Neural progenitor cell (in vitro differentiated cells): ENCODE data around the gene PLA2G4A.

Source experiments
- CTCF ChIP-seq: fragments of 200-600 bp; sonication (generic); IDR thresholded peaks from 2 replicates; pipeline ENCODE4 v1.5.1; 2017; ENCODE audit warnings: antibody characterized with exemption, mild to moderate bottlenecking
- EZH2 ChIP-seq: fragments of 200-600 bp; sonication (generic); IDR thresholded peaks from 2 replicates; pipeline ENCODE4 v1.6.1; 2017; ENCODE audit warnings: antibody characterized with exemption, mild to moderate bottlenecking, moderate library complexity

GRCh38 chr1:186812570-186812969 lies 16.2 kb upstream of the PLA2G4A start:
- TF ChIP-seq EZH2 (no peak), CTCF (no peak)
